H1 (cell line): Measurements from ENCODE around the gene SH3RF3. TPM values are rescaled to one million over a fixed set of nuclear protein-coding genes. Genes with fewer than 3 reads are reported as not detected.

ENCODE experiments used
- ASH2L ChIP-seq: fragments of 200-600, 300-600 bp; sonication (generic); IDR thresholded peaks from one replicate; pipeline ENCODE4 v1.7.1; 2017; ENCODE audit warnings: low read length
- BCL11A ChIP-seq, 2 experiments: IDR thresholded peaks; one replicate each; pipeline ENCODE4 v1.6.1; 2011; ENCODE audit warnings: low read depth in 2 of 2, low read length in 2 of 2, mild to moderate bottlenecking in 2 of 2
- POLR2A ChIP-seq, 2 experiments: IDR thresholded peaks; 1 replicate in 1 of 2; 2 replicates in 1 of 2; pipeline ENCODE4 v1.6.1; 2011; ENCODE audit warnings: low read depth in 2 of 2, low read length in 2 of 2, mild to moderate bottlenecking in 2 of 2; ENCODE audit errors: control extremely low read depth in 1 of 2
- polyA plus RNA-seq, 7 experiments: library from polyadenylated mRNA; depleted of rRNA in 3 of 7; stranded (reverse) in 5 of 7; unstranded in 2 of 7; fragments of >200 nt in 5 of 7; fragments of 200-250 nt in 2 of 7; gene quantifications; 1 replicate in 5 of 7; 2 replicates in 1 of 7; 4 replicates in 1 of 7; pipeline versions ENCODE4 v1.2.1 to v1.2.3, GENCODE V29; 2011 to 2013; ENCODE audit warnings: missing spikeins in 2 of 7, mixed read lengths in 2 of 7
- total RNA-seq: library from RNA; stranded (reverse); fragmentation: NEBNext Ultra II Directional; extraction: Animal tissue kit (Norgen Biotek cat#: 25700); gene quantifications from 2 replicates; pipeline ENCODE4 v1.2.1, GENCODE V29; 2021

Gene SH3RF3
- total and polyA plus RNA-seq, 2 of the 8 experiments (the other 6 are each of a cell fraction or from before 2014, with no cell fraction given): 0.11 to 0.65 TPM

DNA sequence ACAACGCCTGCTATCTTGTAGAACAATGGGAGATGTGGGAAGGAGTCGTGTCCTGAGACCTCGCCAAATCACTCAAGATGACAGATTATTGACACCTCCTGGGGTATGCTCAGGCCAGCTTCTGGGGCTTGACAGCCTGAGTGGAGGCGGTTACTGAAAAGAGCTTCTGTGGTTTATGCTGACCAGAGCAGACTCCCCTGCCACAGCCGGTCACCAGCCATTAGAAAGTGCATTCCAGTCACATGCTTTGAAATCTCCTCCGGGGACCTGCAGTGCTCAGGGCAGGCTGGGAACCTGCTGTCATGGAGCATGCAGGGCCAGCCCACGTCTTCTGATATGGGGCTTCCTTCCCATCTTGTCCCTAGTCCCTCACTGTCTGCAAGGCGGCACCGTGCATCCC lies 268.9 kb downstream of the SH3RF3 start (continued):
- TF ChIP-seq ASH2L: no peak
- no peak for TF ChIP-seq POLR2A (IDR thresholded peaks at IDR 0.05; ENCODE audit: control extremely low read depth in 1 of 2, low read depth in 2 of 2, low read length in 2 of 2)
- no peak for TF ChIP-seq BCL11A (IDR thresholded peaks at IDR 0.05; ENCODE audit: low read depth in 2 of 2, low read length in 2 of 2)
- TF ChIP-seq, all 59 proteins: peak for 0
